Measurements from ENCODE around the gene RORC. TPM values are rescaled to one million over a fixed set of nuclear protein-coding genes. Genes with fewer than 3 reads are reported as not detected.

RORC gene
- total RNA-seq, 1 experiment from 2014 or later = 0.19 TPM

DNA sequence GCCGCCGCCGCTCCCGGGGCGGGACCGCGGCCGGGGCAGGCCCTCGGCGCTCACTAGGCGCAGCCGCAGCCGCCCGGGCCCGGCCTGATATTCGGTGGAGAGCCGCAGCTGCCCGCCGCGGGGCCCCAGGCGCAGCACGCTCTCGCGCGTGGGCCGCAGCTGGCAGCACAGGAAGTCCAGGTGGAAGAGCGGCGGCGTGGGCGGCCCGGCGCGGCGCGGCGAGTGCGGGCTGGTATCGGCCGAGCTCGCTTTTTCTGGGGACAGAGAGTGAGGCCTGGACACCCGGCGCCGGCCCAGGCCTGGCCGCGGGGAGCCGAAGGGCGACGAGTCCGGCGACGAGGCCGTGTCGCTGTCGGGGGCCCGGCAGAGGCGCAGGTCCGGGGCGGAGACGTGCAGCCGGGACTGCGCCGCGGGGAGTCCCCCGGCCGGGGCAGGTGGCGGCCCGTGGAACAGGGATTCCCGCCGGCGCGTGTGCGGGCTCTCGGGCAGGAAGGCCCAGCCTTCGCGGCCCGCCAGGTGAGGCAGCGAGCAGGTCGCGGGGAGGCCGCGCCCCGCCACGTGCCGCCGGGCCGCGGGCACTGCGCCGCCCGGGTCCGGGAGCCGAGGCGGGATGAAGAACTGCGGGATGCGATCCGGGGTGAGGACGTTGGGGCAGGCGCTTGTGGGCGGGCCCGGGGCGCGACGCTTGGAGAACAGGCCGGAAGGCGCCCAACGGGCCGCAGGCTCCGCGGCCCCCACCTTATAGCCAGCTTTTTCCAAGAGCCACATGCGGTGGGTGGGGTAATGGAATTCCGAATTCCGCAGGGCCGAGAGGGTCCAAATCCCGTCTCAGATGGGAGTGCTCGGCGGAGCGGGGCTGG, 6.8 kb upstream of the RORC start:
- H3K4me3 Mint-ChIP-seq (ENCODE audit: low read depth, unreplicated experiment) = peak overlapping the region; percentile 91
- H3K27me3 Mint-ChIP-seq (ENCODE audit: unreplicated experiment) = no peaks in the 10 kb centered on the region
- intact Hi-C loops (cut with micrococcal nuclease; ENCODE audit: unreplicated experiment) = loop anchor here (5.0 to 10.0 kb wide), 3 partner anchors 221 to 644 kb away; partner anchors contain the start of genes PIP5K1A and VPS72
- BruUV-seq (replicated peaks) = no TSS peak
- CTCF ChIA-PET = interaction anchor here (1.4 to 2.5 kb wide), 2 partner anchors 47 to 160 kb away, joined by 3 to 7 read pairs; no protein-coding TSS in a partner anchor
- TF ChIP-seq, protein P1, sequence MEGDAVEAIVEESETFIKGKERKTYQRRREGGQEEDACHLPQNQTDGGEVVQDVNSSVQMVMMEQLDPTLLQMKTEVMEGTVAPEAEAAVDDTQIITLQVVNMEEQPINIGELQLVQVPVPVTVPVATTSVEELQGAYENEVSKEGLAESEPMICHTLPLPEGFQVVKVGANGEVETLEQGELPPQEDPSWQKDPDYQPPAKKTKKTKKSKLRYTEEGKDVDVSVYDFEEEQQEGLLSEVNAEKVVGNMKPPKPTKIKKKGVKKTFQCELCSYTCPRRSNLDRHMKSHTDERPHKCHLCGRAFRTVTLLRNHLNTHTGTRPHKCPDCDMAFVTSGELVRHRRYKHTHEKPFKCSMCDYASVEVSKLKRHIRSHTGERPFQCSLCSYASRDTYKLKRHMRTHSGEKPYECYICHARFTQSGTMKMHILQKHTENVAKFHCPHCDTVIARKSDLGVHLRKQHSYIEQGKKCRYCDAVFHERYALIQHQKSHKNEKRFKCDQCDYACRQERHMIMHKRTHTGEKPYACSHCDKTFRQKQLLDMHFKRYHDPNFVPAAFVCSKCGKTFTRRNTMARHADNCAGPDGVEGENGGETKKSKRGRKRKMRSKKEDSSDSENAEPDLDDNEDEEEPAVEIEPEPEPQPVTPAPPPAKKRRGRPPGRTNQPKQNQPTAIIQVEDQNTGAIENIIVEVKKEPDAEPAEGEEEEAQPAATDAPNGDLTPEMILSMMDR (IDR thresholded peaks at IDR 0.05; ENCODE audit: unreplicated experiment) = no peak
- no peaks in the 10 kb centered on the region for H3K9me3 Mint-ChIP-seq (ENCODE audit: low read depth, unreplicated experiment)
- peak overlapping the region; percentile 98 for H3K27ac Mint-ChIP-seq (ENCODE audit: unreplicated experiment)
- H3K4me1 Mint-ChIP-seq (ENCODE audit: low read depth, unreplicated experiment) = peaks cover 54% of the 10 kb centered on the region
- H3K36me3 Mint-ChIP-seq (ENCODE audit: insufficient read depth, unreplicated experiment) = peaks cover 34% of the 10 kb centered on the region
- no peak for DNase-seq

DNA sequence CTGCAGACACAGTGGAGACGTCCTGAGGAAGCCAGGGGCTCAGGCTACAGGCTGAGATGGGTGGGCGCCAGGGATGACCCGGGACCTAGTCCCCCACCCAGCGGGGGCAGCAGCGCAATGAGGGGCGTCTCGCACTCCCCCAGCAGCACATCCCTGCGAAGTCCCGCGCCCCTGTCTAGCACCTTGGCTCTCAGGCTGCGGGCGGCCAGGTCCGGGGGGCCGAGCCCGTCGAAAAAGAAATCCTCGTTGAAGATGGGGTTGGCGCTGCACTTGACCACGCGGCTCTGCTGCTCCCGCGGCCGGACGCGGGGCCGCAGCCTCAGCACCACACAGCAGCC, 6.3 kb upstream of the RORC start:
- no peak overlapping the region for H3K4me3 Mint-ChIP-seq (ENCODE audit: low read depth, unreplicated experiment)
- intact Hi-C loops (cut with micrococcal nuclease; ENCODE audit: unreplicated experiment) = loop anchor here (2.0 to 10.0 kb wide), 6 partner anchors 47 to 643 kb away; partner anchors contain the start of genes PIP5K1A, TDRKH, TUFT1 and VPS72
- BruUV-seq (replicated peaks) = no TSS peak
- H3K36me3 Mint-ChIP-seq (ENCODE audit: insufficient read depth, unreplicated experiment) = peaks cover 34% of the 10 kb centered on the region
- DNase-seq = no peak
- TF ChIP-seq, protein P1 (IDR thresholded peaks at IDR 0.05; ENCODE audit: unreplicated experiment) = no peak
- CTCF ChIA-PET = no interaction called here
- peaks cover 60% of the 10 kb centered on the region for H3K4me1 Mint-ChIP-seq (ENCODE audit: low read depth, unreplicated experiment)
- no peaks in the 10 kb centered on the region for H3K27me3 Mint-ChIP-seq (ENCODE audit: unreplicated experiment)
- H3K27ac Mint-ChIP-seq (ENCODE audit: unreplicated experiment) = peak overlapping the region; percentile 78
- no peaks in the 10 kb centered on the region for H3K9me3 Mint-ChIP-seq (ENCODE audit: low read depth, unreplicated experiment)

DNA sequence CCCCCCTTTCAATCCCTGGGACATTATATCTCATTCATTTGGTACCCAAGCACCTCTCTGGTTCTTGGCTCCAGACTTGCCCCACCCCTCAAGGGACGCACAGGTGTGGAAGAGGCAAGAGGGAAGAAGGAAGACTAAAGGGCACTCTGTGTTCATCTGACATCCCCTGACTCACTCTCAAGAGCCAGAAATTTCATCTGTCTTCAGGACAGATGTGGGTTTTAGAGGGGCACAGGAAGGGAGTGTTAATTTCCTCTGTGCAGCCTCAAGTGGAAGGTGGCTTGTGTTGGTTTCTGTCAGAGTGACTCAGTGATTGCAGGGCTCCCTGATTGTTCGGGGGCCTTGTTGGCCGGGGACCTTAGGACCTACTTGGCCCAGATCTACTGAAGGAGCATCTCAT, 5.6 kb upstream of the RORC start:
- intact Hi-C loops (cut with micrococcal nuclease; ENCODE audit: unreplicated experiment) = loop anchor here (2.0 to 10.0 kb wide), 6 partner anchors 46 to 642 kb away; partner anchors contain the start of genes PIP5K1A, TDRKH, TUFT1 and VPS72
- H3K27me3 Mint-ChIP-seq (ENCODE audit: unreplicated experiment) = no peaks in the 10 kb centered on the region
- H3K4me1 Mint-ChIP-seq (ENCODE audit: low read depth, unreplicated experiment) = peaks cover 67% of the 10 kb centered on the region
- peak overlapping the region; percentile 78 for H3K27ac Mint-ChIP-seq (ENCODE audit: unreplicated experiment)
- no TSS peak for BruUV-seq (replicated peaks)
- CTCF ChIA-PET = interaction anchor here (0.6 to 1.7 kb wide), 17 partner anchors 9 to 526 kb away, joined by 3 to 12 read pairs (median 4); partner anchors contain the start of genes MRPL9 and TUFT1
- TF ChIP-seq, protein P1 (IDR thresholded peaks at IDR 0.05; ENCODE audit: unreplicated experiment) = no peak
- no peak overlapping the region for H3K4me3 Mint-ChIP-seq (ENCODE audit: low read depth, unreplicated experiment)
- no peaks in the 10 kb centered on the region for H3K9me3 Mint-ChIP-seq (ENCODE audit: low read depth, unreplicated experiment)
- H3K36me3 Mint-ChIP-seq (ENCODE audit: insufficient read depth, unreplicated experiment) = peaks cover 34% of the 10 kb centered on the region
- no peak for DNase-seq

DNA sequence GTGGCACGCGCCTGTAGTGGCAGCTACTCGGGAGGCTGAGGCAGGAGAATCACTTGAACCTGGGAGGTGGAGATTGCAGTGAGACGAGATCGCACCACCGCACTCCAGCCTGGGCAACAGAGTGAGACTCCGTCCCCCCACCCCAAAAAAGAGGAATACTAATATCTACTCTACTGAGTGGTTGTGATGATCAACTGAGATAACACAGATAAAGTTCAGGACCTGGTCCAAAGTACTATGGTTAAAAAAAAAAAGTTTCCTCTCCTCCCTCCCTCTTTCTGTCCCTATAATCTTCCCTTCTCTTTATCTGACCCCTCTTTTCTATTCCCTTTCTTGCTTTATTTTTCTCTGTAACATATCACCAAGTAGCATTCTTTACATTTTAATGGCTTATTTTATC, 4.0 kb upstream of the RORC start:
- H3K27me3 Mint-ChIP-seq (ENCODE audit: unreplicated experiment) = no peaks in the 10 kb centered on the region

More for the DNA sequence above, 4.0 kb upstream of the RORC start:
- peaks cover 32% of the 10 kb centered on the region for H3K36me3 Mint-ChIP-seq (ENCODE audit: insufficient read depth, unreplicated experiment)
- CTCF ChIA-PET = interaction anchor here (0.7 to 1.7 kb wide), 6 partner anchors 11 to 250 kb away, joined by 3 to 12 read pairs (median 6); no protein-coding TSS in a partner anchor
- TF ChIP-seq, protein P1 (IDR thresholded peaks at IDR 0.05; ENCODE audit: unreplicated experiment) = no peak
- peak overlapping the region; percentile 8 for H3K27ac Mint-ChIP-seq (ENCODE audit: unreplicated experiment)
- intact Hi-C loops (cut with micrococcal nuclease; ENCODE audit: unreplicated experiment) = loop anchor here (5.0 to 10.0 kb wide), 3 partner anchors 218 to 641 kb away; partner anchors contain the start of genes PIP5K1A and VPS72
- DNase-seq = no peak
- H3K9me3 Mint-ChIP-seq (ENCODE audit: low read depth, unreplicated experiment) = no peaks in the 10 kb centered on the region
- peaks cover 67% of the 10 kb centered on the region for H3K4me1 Mint-ChIP-seq (ENCODE audit: low read depth, unreplicated experiment)
- no peak overlapping the region for H3K4me3 Mint-ChIP-seq (ENCODE audit: low read depth, unreplicated experiment)
- BruUV-seq (replicated peaks) = no TSS peak
